ENCODE results near the gene OBSCN. TPM values are rescaled to one million over a fixed set of nuclear protein-coding genes. Genes with fewer than 3 reads are reported as not detected.

The OBSCN gene
- total and polyA plus RNA-seq, 2 of the 13 experiments (the other 11 are each of a cell fraction or from before 2014, with no cell fraction given), result 0.20 TPM

DNA sequence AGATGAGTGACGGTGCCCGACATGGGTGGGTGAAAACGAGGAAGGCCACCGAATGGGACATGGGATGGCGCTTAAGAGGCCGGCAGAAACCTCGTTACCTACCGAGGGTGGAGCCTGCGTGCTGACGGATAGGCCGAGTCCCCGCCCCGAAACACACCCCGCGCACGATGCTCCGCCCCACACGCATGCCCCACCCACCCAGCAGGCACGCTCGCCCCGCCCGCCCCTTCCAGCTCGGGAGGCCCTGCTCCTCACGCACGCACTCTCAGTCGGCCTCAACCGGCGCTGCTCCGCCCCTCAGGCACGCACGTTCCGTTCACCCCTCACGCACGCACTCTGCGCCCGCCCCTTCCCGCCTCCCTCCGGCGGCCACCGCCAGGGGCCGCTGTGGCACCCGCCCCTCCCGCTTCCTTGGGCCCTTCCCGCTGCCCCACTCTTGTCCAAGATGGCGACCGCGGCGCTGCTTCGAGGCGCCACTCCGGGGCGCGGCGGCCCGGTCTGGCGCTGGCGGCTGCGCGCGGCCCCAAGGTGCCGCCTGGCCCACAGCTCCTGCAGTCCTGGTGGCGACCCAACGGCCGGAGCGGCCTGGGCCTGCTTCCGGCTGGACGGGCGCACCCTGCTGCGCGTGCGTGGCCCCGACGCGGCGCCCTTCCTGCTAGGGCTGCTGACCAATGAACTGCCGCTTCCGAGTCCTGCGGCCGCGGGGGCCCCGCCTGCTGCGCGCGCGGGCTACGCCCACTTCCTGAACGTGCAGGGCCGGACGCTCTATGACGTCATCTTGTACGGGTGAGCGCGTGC is 42.3 kb upstream of the OBSCN start, which contains the start of gene IBA57 (continued):
- TF ChIP-seq, protein P1, sequence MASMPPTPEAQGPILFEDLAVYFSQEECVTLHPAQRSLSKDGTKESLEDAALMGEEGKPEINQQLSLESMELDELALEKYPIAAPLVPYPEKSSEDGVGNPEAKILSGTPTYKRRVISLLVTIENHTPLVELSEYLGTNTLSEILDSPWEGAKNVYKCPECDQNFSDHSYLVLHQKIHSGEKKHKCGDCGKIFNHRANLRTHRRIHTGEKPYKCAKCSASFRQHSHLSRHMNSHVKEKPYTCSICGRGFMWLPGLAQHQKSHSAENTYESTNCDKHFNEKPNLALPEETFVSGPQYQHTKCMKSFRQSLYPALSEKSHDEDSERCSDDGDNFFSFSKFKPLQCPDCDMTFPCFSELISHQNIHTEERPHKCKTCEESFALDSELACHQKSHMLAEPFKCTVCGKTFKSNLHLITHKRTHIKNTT (CRISPR knock-in tag; IDR thresholded peaks at IDR 0.05), result no peak
- no peak for TF ChIP-seq ZNF546 (CRISPR knock-in tag; conservative IDR thresholded peaks at IDR 0.05)
- TF ChIP-seq RARG (CRISPR knock-in tag; IDR thresholded peaks at IDR 0.05; ENCODE audit: low read depth), result no peak
- peak; percentile 95 for TF ChIP-seq ARNT2 (CRISPR knock-in tag; IDR thresholded peaks at IDR 0.05; ENCODE audit: low read depth)
- peak; percentile 42; the same call in 1 of the 2 replicates for TF ChIP-seq KMT2A (CRISPR knock-in tag; IDR thresholded peaks at IDR 0.05)
- TF ChIP-seq IRX3 (CRISPR knock-in tag; IDR thresholded peaks at IDR 0.05; ENCODE audit: borderline replicate concordance, low read depth), result peak; percentile 51; the same call in 1 of the 2 replicates
- no peak for TF ChIP-seq ZNF441 (CRISPR knock-in tag; IDR thresholded peaks at IDR 0.05; ENCODE audit: borderline replicate concordance)
- no peak for TF ChIP-seq CENPX (CRISPR knock-in tag; IDR thresholded peaks at IDR 0.05)
- no peak for TF ChIP-seq ZNF407 (CRISPR knock-in tag; IDR thresholded peaks at IDR 0.05; ENCODE audit: not compliant biosample characterization)
- TF ChIP-seq, protein P2, sequence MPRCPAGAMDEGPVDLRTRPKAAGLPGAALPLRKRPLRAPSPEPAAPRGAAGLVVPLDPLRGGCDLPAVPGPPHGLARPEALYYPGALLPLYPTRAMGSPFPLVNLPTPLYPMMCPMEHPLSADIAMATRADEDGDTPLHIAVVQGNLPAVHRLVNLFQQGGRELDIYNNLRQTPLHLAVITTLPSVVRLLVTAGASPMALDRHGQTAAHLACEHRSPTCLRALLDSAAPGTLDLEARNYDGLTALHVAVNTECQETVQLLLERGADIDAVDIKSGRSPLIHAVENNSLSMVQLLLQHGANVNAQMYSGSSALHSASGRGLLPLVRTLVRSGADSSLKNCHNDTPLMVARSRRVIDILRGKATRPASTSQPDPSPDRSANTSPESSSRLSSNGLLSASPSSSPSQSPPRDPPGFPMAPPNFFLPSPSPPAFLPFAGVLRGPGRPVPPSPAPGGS (CRISPR knock-in tag; IDR thresholded peaks at IDR 0.05), result peak; percentile 90
- peak; percentile 88 for TF ChIP-seq POLR2G (IDR thresholded peaks at IDR 0.05; ENCODE audit: low read depth, low read length)
